Neural progenitor cell (in vitro differentiated cells): ENCODE results near the gene NDUFB6.

Experiments used
- CTCF ChIP-seq: fragments of 200-600 bp; sonication (generic); IDR thresholded peaks from 2 replicates; pipeline ENCODE4 v1.5.1; 2017; ENCODE audit warnings: antibody characterized with exemption, mild to moderate bottlenecking
- EZH2 ChIP-seq: fragments of 200-600 bp; sonication (generic); IDR thresholded peaks from 2 replicates; pipeline ENCODE4 v1.6.1; 2017; ENCODE audit warnings: antibody characterized with exemption, mild to moderate bottlenecking, moderate library complexity
- EZH2phosphoT487 ChIP-seq: fragments of 200-600 bp; sonication (generic); IDR thresholded peaks from 2 replicates; pipeline ENCODE4 v1.6.1; 2017; ENCODE audit warnings: antibody characterized with exemption

- TF ChIP-seq EZH2phosphoT487 (no peak), CTCF (no peak), EZH2 (no peak)
Observed at GRCh38 chr9:32554107-32554506, 18.9 kb downstream of the NDUFB6 start.
